HG03520 (cell line): ENCODE results near the gene PLGRKT.
"Not testable (repeated sequence)": the region's sequence is repeated elsewhere in the genome, so short reads cannot be mapped to it uniquely, and the experiment has no call there.

ENCODE experiments used
- ATAC-seq: cut with Tn5 transposase; IDR thresholded peaks from one replicate; pipeline ENCODE4 v1.9.1; 2021; ENCODE audit warnings: mild to moderate bottlenecking, moderate library complexity; ENCODE audit not compliant: unreplicated experiment

Gene PLGRKT

GRCh38 chr9:5437254-5438216 is at the start of gene PLGRKT:
PLGRKT (minus strand) TSS chr9:5437925; CDS start chr9:5431977, 5,948 bp downstream.
- peak; percentile 79 for ATAC-seq

- ATAC-seq: no peak
Observed at GRCh38 chr9:5486988-5487387, 49.3 kb upstream of the PLGRKT start.

- no peak for ATAC-seq
Observed at GRCh38 chr9:5485378-5486085, 47.8 kb upstream of the PLGRKT start.

GRCh38 chr9:5483306-5483705 is 45.6 kb upstream of the PLGRKT start:
- no peak for ATAC-seq

GRCh38 chr9:5482194-5482593 is 44.5 kb upstream of the PLGRKT start:
- ATAC-seq: no peak

GRCh38 chr9:5481322-5482040 is 43.8 kb upstream of the PLGRKT start:
- ATAC-seq: no peak

GRCh38 chr9:5480919-5481318 is 43.2 kb upstream of the PLGRKT start:
- no peak for ATAC-seq

GRCh38 chr9:5479994-5480694 is 42.4 kb upstream of the PLGRKT start:
- no peak for ATAC-seq

- no peak for ATAC-seq
Observed at GRCh38 chr9:5478206-5478605, 40.5 kb upstream of the PLGRKT start.

GRCh38 chr9:5475611-5476010 is 37.9 kb upstream of the PLGRKT start:
- ATAC-seq: not testable (repeated sequence)

GRCh38 chr9:5470816-5471215 is 33.1 kb upstream of the PLGRKT start:
- ATAC-seq: no peak

GRCh38 chr9:5470122-5470521 is 32.4 kb upstream of the PLGRKT start:
- no peak for ATAC-seq

- no peak for ATAC-seq
Observed at GRCh38 chr9:5468850-5469249, 31.1 kb upstream of the PLGRKT start.

- ATAC-seq: no peak
Observed at GRCh38 chr9:5466766-5467165, 29.0 kb upstream of the PLGRKT start.

GRCh38 chr9:5466005-5466404 is 28.3 kb upstream of the PLGRKT start:
- ATAC-seq: no peak

GRCh38 chr9:5464831-5465330 is 27.2 kb upstream of the PLGRKT start:
- not testable (repeated sequence) for ATAC-seq

GRCh38 chr9:5460157-5460556 is 22.4 kb upstream of the PLGRKT start:
- no peak for ATAC-seq

GRCh38 chr9:5459289-5459829 is 21.6 kb upstream of the PLGRKT start:
- ATAC-seq: no peak

GRCh38 chr9:5455181-5455580 is 17.5 kb upstream of the PLGRKT start:
- ATAC-seq: no peak

GRCh38 chr9:5453673-5454072 is 15.9 kb upstream of the PLGRKT start:
- ATAC-seq: peak; percentile 28
